Measurements from ENCODE around the gene SLC6A6.
"Not testable (repeated sequence)": the region's sequence is repeated elsewhere in the genome, so short reads cannot be mapped to it uniquely, and the experiment has no call there.

Gene SLC6A6

DNA sequence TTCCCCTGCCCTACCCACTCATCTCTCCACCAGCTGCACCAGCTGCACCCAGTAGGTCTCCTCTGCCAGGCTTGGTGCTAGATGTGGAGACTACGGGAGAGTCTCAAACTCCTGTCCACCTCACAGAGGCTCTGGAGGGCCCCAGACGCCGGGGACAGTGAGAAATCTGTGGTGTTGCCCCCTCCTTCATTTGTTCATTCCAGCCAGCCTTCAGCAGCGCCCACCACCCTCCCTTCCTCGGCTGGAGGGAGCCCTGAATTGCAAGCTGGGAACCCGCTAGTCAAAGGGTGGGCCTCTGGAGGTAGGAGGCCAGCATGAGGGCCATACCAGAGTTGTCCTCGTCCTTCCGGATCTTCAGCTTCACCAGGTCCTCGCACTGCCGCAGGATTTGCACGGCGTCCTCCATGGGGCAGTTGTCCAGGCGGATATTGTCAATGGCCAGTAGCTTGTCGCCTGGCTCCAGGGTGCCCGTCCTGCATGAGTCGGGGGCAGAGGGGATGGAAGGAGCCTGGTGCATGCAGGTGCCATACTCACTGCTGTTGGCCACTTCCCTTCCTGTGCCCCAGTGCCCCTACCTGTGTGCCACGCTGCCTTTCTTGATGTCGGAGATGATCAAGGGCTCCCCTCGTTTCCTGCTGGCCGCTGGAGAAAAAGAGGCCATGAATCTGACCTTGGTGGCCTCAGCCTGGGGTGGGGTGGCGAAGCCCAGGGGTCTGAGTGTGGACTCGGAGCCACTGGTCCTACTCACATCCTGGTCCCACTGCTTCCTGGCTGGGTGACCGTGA, 108.6 kb downstream of the SLC6A6 start:
- TF ChIP-seq, protein P1, sequence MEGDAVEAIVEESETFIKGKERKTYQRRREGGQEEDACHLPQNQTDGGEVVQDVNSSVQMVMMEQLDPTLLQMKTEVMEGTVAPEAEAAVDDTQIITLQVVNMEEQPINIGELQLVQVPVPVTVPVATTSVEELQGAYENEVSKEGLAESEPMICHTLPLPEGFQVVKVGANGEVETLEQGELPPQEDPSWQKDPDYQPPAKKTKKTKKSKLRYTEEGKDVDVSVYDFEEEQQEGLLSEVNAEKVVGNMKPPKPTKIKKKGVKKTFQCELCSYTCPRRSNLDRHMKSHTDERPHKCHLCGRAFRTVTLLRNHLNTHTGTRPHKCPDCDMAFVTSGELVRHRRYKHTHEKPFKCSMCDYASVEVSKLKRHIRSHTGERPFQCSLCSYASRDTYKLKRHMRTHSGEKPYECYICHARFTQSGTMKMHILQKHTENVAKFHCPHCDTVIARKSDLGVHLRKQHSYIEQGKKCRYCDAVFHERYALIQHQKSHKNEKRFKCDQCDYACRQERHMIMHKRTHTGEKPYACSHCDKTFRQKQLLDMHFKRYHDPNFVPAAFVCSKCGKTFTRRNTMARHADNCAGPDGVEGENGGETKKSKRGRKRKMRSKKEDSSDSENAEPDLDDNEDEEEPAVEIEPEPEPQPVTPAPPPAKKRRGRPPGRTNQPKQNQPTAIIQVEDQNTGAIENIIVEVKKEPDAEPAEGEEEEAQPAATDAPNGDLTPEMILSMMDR (IDR thresholded peaks at IDR 0.05; ENCODE audit: borderline replicate concordance, insufficient read depth, low read depth, low read length): no peak
- H3K4me3 ChIP-seq (ENCODE audit: low read depth, low read length): no peak overlapping the region

DNA sequence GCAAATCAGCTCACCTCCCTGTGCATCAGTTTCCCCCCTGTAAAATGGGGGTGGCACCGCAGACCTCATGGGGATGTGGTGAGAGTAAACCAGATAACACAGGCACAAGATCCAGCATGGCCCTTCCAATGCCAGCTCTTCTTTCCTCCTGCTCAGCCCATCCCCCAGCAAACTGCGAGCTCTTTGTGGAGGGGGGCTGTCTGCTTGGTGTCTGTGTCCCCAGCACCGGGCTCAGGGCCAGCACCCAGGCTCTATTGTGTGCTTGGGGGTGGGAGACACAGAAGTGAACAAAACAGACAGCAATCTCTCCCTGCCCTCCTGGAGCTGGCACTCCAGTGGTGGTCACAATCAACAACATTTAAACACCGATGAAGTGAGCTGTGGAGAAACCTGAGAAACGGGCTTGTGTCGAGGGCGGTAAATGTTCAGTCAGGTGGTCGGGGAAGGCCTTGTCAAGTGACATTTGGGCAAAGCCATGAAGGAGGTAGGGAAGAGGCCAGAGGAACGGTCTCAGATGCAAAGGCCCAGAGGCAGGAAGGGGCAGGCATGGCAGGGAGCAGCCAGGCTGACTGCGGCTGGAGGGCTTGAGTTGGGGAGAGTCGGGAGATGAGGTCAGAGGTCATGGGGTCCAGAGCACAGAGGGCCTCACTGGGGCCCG, 109.3 kb downstream of the SLC6A6 start:
- TF ChIP-seq, protein P1 (IDR thresholded peaks at IDR 0.05; ENCODE audit: borderline replicate concordance, insufficient read depth, low read depth, low read length): no peak
- H3K4me3 ChIP-seq (ENCODE audit: low read depth, low read length): no peak overlapping the region

DNA sequence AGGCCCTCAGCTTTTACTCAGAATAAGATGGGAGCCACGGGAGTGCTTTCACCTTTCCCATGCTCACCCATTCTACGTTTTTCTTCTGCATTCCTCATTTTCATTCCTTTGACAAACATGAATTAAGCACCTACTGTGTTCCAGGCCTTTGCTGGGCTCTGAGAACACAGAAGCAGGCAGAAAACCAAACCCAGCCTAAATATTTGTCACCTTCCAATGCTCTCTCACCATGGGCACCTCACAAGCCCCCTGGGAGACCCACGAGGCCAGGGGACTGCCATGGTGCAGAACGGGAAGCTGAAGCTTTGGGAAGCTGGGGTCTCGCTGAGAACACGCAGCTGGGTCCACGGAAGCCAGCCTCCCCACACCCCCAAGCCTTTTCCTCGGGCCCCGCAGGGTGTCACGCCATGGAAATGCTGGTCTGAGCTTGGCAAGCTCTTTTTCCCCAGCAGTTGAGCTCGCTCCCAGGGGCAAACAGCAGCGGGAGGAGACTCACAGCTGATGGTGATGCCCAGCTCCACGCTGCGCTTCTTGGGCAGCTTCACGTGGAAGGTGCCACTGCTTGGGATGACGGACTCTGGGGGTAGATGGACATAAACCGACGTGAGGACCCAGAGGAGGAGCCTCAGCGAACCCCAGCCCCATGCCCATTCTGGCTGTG, 110.0 kb downstream of the SLC6A6 start:
- H3K4me3 ChIP-seq (ENCODE audit: low read depth, low read length): no peak overlapping the region
- TF ChIP-seq, protein P1 (IDR thresholded peaks at IDR 0.05; ENCODE audit: borderline replicate concordance, insufficient read depth, low read depth, low read length): no peak

DNA sequence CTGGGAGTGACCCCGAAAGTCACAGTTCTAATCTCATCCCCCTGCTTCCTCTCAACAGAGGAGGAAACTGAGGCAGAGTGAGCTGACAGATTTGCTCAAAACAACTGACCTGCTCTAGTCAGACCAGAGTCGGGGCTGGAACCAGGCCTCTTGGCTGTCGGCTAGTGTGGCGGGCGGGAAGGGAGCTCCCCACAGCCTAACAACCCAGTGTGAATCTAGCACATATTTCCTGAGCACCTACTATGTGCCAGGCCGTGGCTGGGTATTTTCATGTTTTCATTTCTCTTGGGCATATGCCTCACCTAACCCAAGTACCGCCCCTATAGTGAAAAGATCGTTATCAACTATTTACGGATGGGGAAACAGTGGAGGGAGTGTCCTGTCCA, 110.5 kb downstream of the SLC6A6 start:
- H3K4me3 ChIP-seq (ENCODE audit: low read depth, low read length): no peak overlapping the region
- TF ChIP-seq, protein P1 (IDR thresholded peaks at IDR 0.05; ENCODE audit: borderline replicate concordance, insufficient read depth, low read depth, low read length): no peak

DNA sequence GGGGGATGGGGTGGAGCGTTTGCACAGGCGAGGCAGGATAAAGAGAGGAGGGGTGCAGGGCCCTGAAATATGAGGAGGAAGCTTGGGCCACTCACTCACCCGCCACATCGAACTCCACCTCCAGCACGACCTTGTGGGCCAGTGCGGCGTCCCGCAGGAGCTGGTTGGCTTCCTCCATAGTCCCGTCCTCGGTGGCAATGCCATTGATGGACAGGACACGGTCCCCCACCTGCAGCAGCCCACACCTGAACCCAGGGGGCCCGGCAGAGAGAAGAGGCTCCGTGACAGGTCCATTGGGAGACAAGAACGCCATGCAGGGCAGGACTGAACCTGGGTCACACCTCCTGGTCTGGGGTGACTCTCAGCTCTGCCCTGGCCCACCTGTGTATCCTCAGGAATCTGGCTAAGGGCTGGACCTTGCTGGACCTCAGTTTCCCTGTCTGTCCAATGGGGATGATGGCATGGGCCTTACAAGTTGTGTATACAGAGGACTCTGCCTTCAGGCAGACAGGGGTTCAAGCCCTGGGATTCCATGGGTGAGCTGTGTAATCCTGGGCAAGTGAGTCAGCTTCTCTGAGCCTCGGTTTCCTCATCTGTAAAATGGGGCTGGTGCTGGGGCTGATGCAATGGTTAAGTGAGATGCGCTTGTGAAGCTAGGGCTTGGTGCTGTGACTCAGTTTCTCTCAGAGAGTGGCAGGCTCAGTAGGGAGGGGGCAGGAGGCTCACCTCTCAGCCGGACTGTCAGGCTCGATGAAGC, 111.3 kb downstream of the SLC6A6 start:
- TF ChIP-seq, protein P1 (IDR thresholded peaks at IDR 0.05; ENCODE audit: borderline replicate concordance, insufficient read depth, low read depth, low read length): no peak
- H3K4me3 ChIP-seq (ENCODE audit: low read depth, low read length): no peak overlapping the region

DNA sequence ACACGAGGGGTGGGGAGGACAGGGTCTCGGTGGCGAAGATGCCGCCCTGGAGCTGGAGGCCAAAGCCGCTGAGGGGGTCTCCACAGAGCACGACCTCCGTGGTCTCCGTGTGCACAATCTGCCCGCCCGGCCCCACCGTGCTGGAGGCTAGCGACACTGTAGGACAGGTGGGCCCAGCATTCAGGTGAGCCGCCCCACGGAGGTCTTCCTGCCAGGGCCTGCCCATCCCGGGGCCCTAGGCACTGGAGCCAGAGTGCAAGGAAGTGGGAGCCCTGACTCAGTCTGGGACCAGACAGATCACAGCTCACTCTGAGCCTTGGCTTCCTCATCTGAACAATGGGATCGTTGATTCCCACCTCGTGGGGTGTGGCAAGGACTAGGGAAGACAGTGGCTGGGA, 111.9 kb downstream of the SLC6A6 start:
- H3K4me3 ChIP-seq (ENCODE audit: low read depth, low read length): no peak overlapping the region
- TF ChIP-seq, protein P1 (IDR thresholded peaks at IDR 0.05; ENCODE audit: borderline replicate concordance, insufficient read depth, low read depth, low read length): no peak

DNA sequence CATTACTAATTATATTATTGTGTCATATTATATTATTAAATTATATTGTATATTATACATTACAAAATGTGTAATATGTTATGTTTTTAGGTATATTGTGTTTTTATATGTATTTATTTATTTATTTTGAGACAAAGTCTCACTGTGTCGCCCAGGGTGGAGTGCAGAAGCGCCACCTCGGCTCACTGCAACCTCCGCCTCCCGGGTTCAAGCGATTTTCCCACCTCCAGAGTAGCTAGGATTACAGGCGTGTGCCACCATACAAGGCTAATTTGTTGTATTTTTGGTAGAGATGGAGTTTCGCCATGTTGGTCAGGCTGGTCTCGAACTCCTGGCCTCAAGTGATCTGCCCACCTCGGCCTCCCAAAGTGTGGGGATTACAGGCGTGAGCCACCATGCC, 113.1 kb downstream of the SLC6A6 start:
- H3K4me3 ChIP-seq (ENCODE audit: low read depth, low read length): not testable (repeated sequence)
